PFSK-1 (cell line): ENCODE results near the gene NIPBL.

Experiments
- POLR2AphosphoS5 ChIP-seq: IDR thresholded peaks from 2 replicates; pipeline ENCODE4 v1.6.1; 2012; ENCODE audit warnings: low read depth, mild to moderate bottlenecking, control low read depth, low read length, moderate library complexity
- REST ChIP-seq, 2 experiments: IDR thresholded peaks; 2 replicates each; pipeline versions ENCODE4 v1.6.1 to v1.8.0; 2011 to 2012; ENCODE audit warnings: low read depth in 2 of 2, low read length in 2 of 2, control low read depth in 1 of 2, inconsistent platforms in 1 of 2, mild to moderate bottlenecking in 1 of 2, moderate library complexity in 1 of 2; ENCODE audit not compliant: insufficient read depth in 1 of 2
- SIN3A ChIP-seq: IDR thresholded peaks from 2 replicates; pipeline ENCODE4 v1.6.1; 2012; ENCODE audit warnings: mild to moderate bottlenecking, low read length, moderate library complexity, borderline replicate concordance; ENCODE audit not compliant: insufficient read depth
- TAF1 ChIP-seq: IDR thresholded peaks from 2 replicates; pipeline ENCODE4 v1.6.1; 2012; ENCODE audit warnings: low read length, control low read depth, borderline replicate concordance; ENCODE audit not compliant: insufficient read depth

GRCh38 chr5:36958612-36959011 lies 82.0 kb downstream of the NIPBL start:
- TF ChIP-seq REST (IDR thresholded peaks at IDR 0.05; ENCODE audit: insufficient read depth in 1 of 2, low read depth in 2 of 2, low read length in 2 of 2), result no peak
- TF ChIP-seq POLR2AphosphoS5, result no peak
- no peak for TF ChIP-seq SIN3A
- no peak for TF ChIP-seq TAF1
